ENCODE data around the gene PPP1R12B. TPM values are rescaled to one million over a fixed set of nuclear protein-coding genes. Genes with fewer than 3 reads are reported as not detected.

PPP1R12B gene, protein sequence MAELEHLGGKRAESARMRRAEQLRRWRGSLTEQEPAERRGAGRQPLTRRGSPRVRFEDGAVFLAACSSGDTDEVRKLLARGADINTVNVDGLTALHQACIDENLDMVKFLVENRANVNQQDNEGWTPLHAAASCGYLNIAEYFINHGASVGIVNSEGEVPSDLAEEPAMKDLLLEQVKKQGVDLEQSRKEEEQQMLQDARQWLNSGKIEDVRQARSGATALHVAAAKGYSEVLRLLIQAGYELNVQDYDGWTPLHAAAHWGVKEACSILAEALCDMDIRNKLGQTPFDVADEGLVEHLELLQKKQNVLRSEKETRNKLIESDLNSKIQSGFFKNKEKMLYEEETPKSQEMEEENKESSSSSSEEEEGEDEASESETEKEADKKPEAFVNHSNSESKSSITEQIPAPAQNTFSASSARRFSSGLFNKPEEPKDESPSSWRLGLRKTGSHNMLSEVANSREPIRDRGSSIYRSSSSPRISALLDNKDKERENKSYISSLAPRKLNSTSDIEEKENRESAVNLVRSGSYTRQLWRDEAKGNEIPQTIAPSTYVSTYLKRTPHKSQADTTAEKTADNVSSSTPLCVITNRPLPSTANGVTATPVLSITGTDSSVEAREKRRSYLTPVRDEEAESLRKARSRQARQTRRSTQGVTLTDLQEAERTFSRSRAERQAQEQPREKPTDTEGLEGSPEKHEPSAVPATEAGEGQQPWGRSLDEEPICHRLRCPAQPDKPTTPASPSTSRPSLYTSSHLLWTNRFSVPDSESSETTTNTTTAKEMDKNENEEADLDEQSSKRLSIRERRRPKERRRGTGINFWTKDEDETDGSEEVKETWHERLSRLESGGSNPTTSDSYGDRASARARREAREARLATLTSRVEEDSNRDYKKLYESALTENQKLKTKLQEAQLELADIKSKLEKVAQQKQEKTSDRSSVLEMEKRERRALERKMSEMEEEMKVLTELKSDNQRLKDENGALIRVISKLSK
- 4.6 TPM for polyA plus RNA-seq (2012; ENCODE audit: insufficient read depth, insufficient read length)

- H3K4me3 ChIP-seq (ENCODE audit: low read length) = peak within 1 kb of the TSS; percentile 77
- DNase-seq (ENCODE audit: low read depth, low spot score) = peak; percentile 93
Measured at GRCh38 chr1:202348509-202349205, at the start of gene PPP1R12B. TSS of gene PPP1R12B (plus strand) at chr1:202348699. CDS start at chr1:202348852, 153 bp downstream.

DNA sequence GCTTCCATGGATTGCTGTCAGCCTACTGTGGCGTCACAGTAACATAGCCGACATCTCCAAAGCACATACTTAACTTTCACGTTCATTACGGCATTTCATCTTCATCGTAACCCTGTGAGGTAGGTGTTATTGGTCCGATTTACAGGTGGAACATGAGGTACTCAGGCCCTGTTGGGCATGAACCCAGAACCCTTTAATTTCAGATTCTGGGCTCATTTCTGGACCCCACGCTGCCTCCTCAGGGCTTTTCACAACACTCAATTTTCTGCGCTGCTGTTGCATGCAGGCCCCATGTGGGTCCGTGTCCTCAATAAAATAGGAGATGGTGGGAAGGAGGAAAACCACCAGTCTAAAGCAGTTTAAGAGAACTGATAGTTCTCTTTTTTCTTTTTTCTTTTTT, 46.3 kb upstream of the PPP1R12B start:
- H3K4me3 ChIP-seq (ENCODE audit: low read length) = no peak overlapping the region
- DNase-seq (ENCODE audit: low read depth, low spot score) = no peak

DNA sequence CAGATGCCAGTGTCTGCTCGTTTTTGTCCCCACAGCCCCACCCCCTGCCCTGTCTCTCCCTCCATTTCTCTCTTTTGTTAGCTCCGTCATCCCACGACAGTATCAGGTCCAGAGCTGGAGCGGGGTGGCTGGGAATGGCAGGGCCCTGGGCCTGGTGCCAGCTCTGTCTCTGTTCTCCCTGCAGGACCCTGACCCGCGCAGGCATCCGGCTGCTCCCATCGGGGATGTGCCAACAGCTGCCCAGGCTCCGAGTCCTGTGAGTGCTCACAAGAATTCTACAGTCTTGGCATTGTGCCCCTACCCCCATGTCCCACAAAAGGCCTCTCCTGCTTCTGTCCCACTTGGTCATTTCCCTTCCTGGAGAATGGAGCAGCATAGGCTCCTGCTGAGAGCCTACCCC, 44.1 kb upstream of the PPP1R12B start:
- H3K4me3 ChIP-seq (ENCODE audit: low read length) = no peak overlapping the region
- no peak for DNase-seq (ENCODE audit: low read depth, low spot score)

- H3K4me3 ChIP-seq (ENCODE audit: low read length) = no peak overlapping the region
- DNase-seq (ENCODE audit: low read depth, low spot score) = no peak
Measured at GRCh38 chr1:202305168-202305567, 43.3 kb upstream of the PPP1R12B start.

DNA sequence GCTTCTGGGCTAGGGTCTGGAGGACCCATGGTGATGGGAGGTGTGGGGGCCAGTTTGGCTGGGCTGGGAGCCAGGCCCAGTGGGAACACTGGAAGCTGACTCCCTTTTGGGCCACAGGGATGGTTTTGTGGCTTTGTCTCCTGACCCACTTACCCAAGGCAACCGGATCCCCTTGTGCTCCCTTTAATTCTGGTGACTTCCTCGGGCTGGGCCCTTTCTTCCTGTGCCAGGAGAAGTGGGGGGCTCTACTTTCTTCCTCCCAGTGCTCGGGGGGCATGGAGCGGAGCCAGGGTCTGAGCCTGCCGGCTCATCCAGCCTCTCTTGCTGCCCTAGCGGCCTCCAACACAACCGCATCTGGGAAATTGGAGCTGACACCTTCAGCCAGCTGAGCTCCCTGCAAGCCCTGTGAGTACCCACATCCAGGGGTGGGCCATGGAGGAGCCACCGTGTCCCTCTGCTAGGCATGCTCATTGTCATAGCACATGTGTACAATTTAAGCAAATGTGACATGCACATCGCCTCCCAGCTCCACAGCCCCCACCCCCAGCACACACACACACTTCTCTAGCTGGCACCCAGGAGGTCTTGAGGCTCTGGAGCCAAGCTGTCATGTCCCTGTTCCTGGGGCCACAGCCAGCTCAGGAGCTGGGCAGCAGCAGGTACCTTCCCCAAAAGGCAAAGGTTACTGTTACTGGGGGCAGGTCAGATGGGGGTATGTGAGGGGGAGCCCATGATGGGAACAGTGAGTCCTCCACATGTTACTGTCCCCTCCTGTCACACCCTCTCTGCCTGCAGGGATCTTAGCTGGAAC, 41.8 kb upstream of the PPP1R12B start:
- DNase-seq (ENCODE audit: low read depth, low spot score) = no peak
- H3K4me3 ChIP-seq (ENCODE audit: low read length) = no peak overlapping the region

GRCh38 chr1:202310071-202310725, 38.3 kb upstream of the PPP1R12B start:
- no peak overlapping the region for H3K4me3 ChIP-seq (ENCODE audit: low read length)

DNA sequence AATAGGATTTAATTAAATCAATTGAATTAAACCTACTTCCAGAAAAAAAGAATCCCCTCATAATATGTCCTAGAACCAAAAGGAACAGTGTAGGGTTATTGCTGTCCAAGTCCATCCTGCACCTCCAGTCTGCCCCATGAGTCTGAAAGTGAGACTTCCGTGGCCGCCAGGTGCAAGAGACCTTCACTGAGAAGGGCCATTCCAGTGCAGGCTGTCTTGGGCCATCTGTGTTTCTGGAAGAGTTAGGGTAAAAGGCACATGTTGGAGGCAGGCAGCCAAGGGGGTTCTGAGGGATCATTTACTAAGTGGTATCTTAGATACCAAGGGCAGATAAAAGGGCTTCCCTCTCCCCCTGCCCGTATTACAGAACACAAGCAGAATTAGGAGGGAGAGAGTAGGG, 37.8 kb upstream of the PPP1R12B start:
- H3K4me3 ChIP-seq (ENCODE audit: low read length) = no peak overlapping the region
- DNase-seq (ENCODE audit: low read depth, low spot score) = no peak

More at GRCh38 chr1:202310071-202310725, 38.3 kb upstream of the PPP1R12B start:
- DNase-seq (ENCODE audit: low read depth, low spot score) = no peak

GRCh38 chr1:202311875-202312635, 36.4 kb upstream of the PPP1R12B start:
- H3K4me3 ChIP-seq (ENCODE audit: low read length) = no peak overlapping the region
- no peak for DNase-seq (ENCODE audit: low read depth, low spot score)

DNA sequence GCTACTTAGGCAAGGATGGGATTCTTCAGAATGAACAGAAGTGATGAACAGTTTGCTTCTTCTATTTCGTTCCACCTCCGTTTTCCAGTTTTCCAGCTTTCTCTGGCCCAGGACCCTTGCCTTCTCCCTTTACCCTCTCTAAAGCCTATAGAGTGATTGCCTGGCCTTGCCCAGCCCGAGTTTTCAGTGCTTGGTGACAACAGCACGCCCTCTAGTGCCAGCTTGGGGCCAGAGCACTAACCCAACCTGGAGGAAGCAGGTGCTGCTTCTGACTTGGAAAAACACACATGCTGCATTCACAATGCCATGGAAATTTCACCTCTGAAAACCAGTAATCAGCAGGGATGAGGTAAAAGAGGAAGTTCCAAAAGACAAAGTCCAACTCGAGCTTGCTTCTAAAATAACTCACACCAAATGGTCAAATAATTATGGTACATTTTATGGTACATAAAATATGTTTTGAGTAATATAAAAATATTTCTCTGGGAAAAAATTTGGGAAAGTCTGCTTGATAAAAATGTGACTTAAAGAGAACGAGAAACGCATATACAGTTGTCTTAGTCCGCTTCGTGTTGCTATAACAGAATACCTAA, 32.8 kb upstream of the PPP1R12B start:
- DNase-seq (ENCODE audit: low read depth, low spot score) = peak; percentile 58

GRCh38 chr1:202316186-202316585, 32.3 kb upstream of the PPP1R12B start:
- no peak for DNase-seq (ENCODE audit: low read depth, low spot score)
- no peak overlapping the region for H3K4me3 ChIP-seq (ENCODE audit: low read length)

More for the DNA sequence above, 32.8 kb upstream of the PPP1R12B start:
- no peak overlapping the region for H3K4me3 ChIP-seq (ENCODE audit: low read length)

- no peak overlapping the region for H3K4me3 ChIP-seq (ENCODE audit: low read length)
- no peak for DNase-seq (ENCODE audit: low read depth, low spot score)
Measured at GRCh38 chr1:202317941-202318925, 30.3 kb upstream of the PPP1R12B start.

- DNase-seq (ENCODE audit: low read depth, low spot score) = no peak
- H3K4me3 ChIP-seq (ENCODE audit: low read length) = no peak overlapping the region
Measured at GRCh38 chr1:202319381-202320080, 29.0 kb upstream of the PPP1R12B start.

DNA sequence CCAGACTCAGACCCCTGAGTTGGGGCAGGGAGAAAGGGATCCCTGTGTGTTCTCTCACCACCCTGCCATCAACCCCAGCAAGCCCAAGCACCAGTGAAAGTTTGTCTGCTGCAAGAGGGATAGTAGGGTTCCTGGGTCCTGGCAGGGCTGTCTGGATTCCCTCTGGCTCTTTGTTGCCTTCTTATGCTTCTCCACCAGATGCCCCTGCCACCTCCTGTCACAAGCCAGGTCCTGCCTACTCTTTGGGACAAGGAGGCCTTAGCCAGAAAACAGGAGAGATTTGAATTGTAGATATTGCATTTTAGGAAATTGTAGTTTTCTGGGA, 28.5 kb upstream of the PPP1R12B start:
- no peak overlapping the region for H3K4me3 ChIP-seq (ENCODE audit: low read length)
- no peak for DNase-seq (ENCODE audit: low read depth, low spot score)

GRCh38 chr1:202323731-202324130, 24.8 kb upstream of the PPP1R12B start:
- DNase-seq (ENCODE audit: low read depth, low spot score) = no peak
- no peak overlapping the region for H3K4me3 ChIP-seq (ENCODE audit: low read length)

DNA sequence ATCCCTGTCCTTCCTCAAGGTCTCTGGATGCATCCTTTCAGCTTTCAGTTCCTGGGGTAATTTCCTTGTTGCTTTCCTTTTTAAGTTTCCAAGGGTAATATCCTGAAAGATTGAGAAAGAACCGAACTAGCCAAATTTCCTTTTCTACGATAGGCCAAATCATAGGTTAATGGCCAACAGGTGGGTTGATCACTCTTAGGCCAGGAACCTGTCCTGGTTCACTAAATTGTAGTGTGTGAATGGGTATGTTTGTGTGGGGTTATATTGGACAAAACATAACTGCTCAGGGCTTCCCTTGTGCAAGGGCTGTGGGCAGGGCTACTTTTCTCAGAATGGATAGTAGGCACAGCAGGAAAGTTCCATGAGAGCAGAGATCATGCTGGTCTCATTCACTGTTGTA, 23.9 kb upstream of the PPP1R12B start:
- DNase-seq (ENCODE audit: low read depth, low spot score) = no peak
- no peak overlapping the region for H3K4me3 ChIP-seq (ENCODE audit: low read length)
